Right lung (tissue), 5 donors: Measurements from ENCODE around the gene CASP7. TPM values are rescaled to one million over a fixed set of nuclear protein-coding genes. Genes with fewer than 3 reads are reported as not detected.

Source experiments
- DNase-seq, 2 donors: peaks; one replicate each; pipeline ENCODE4 v3.0.0-alpha.2; 2013
- polyA plus RNA-seq, 5 donors: library from polyadenylated mRNA; unstranded; fragments of 120-200 nt; gene quantifications; one replicate each; pipeline versions ENCODE4 v1.2.1 to v1.2.3, GENCODE V29; 2013; ENCODE audit warnings: inconsistent platforms in 1 of 5, low replicate concordance in 1 of 5; ENCODE audit not compliant: insufficient read length in 5 of 5, insufficient read depth in 1 of 5

The CASP7 gene
- polyA plus RNA-seq, 5 donors: 40.3 to 59.0 (median 45.3) TPM

DNA sequence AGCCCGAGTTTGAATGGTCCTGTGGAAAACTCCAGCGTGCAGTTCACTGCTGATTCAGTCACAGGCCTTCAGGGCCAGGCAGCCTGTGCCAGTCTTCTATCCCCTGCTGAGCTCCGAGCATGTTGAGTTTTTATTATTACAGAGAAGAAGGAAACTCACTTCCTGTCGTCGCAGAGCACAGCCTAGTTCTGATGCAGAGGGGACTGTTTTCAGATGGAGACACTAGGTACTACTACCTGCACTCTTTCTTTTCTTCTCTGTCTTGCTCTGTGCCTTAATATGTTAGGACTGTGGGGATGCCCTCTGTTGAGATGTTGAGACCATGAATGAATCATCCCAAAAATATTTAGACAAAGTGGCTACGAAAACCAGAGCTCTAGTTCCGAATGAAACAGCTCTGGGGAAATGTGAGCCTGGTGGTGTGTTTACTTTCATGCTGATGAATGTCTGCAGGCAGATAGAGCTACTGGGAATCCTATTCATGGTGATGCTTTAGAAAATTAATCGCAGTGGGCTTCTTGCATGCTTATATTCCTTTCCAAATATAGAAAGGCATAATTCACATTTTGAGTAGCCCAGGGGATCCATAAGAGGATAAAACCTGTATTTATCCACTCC lies 29.6 kb downstream of the CASP7 start:
- DNase-seq: no peak

DNA sequence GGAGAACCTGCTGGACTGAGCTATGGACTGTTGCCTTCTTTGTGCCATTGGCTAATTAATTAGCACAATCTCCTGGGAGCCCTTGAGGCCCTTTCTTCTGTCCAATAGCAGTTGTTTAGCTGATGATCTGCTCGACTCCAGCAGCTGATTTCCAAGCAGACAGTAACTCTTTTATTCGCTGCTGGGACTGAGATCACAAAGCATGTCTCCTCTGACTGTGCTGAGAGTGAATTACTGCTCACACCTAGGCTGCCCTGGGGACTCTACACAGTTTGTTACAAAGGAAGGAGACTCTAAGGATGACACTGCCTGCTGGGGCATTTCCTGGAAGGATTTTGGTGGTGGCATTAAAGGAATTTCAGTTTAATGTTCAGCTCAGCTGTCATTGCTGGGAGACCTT lies 31.4 kb downstream of the CASP7 start:
- no peak for DNase-seq

DNA sequence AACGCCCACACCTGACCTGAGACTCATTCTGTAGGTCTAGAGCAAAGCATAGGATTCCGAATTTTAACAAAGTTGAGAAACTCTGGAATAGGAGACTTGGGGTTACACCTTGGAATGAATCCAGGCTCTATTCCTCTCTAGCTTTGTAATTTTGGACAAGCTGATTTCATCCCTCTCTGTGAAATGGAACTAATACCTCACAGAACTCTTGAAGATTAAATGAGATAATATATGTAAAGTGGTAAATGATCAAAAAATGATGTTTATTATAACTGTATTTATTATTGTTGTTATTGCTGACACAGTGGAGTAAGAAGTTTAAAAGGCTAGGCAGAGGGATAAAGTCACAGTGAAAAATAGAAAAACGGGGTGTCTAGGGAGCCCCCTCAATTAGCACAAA lies 32.3 kb downstream of the CASP7 start:
- no peak for DNase-seq

DNA sequence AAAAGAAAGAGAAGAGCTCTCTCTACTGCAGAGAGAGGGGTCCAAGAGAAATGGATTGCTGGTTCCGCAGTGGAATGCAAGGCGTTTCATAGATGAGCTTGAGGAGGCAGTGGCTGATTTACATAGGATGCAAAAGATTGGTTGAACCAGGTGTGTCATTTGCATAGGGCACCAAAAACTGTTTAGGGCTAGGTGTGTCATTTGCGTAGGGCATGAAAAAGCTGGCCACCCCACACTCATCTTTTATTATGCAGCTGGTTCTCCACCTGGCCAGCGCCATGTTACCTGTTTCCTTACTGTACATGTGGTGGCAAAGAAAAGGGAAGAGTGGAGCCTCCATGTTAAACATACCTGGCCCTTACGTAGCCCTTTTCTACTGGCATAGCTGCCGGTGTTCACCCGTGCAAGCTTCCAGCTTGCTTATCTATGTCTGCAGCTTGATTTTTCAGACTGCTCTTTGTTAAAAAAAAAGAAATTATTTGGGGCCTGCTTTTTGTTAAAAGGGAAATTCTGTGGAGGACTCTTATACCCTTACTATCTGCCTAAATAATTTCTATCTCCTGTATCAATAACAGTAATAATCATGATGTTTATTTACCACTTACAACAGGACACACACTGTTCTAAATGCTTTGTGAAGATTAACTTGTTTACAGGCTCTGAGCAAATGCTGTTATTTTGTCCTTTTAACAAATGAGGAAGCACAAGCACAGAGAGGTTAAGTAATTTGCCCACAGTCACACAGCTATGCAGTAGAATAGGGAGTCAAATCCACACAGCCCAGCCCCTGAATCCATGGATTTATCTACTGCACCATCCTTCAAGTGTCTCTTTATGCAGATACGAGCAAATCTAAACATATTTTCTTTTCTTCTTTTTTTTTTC lies 33.3 kb downstream of the CASP7 start:
- DNase-seq: no peak

DNA sequence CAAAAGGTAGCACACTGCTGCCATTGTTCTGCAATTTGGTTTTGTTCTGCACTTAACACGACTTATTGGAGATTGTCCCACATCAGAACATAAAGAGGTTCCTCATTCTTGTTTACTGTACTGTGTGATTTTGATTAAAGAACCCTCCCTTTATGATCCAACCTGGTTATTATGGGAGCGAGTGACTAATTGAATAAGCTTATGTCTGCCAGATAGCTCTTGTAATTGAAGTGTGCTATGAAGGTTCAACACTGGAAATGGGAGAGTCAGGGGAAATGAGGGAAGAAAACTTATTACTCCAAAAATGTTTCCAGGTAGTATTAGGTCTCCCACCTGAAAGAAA lies 33.9 kb downstream of the CASP7 start:
- DNase-seq: no peak

DNA sequence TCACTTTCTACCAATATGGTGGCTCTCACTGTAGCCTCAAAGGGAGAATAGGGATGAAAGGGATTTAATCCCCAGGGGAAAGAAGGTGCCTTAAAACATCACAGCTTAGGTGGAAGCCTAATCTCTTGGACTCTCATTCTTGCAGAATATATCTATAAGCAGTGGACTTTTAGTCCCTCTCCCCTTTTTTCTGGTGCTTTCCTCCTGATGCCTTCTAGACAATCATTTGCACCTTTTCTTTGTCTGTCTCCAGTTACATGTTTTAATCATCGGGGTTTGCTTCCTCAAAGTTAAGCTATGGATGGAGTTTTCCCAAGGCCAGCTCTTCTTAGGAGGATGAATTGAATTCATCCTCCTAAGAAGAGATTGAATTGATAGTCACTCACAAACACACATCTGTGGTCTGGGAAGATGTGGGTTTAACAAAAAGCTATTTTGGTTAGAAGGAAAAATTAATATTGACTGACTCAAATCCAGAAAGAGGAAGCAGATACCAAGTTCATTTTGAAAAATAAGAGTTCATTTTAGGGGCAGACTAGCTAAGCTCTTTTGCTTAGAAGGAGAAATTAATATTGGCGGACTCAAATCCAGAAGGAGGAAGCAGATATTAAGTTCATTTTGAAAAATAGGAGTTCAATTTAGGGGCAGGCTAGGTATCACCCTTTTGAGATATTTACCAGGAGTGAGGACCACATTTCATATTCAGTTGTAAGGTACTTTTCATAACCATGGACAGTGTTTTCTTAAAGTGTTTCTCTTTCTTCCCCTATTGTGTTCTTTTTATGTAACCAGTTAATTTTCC lies 36.6 kb downstream of the CASP7 start:
- no peak for DNase-seq

DNA sequence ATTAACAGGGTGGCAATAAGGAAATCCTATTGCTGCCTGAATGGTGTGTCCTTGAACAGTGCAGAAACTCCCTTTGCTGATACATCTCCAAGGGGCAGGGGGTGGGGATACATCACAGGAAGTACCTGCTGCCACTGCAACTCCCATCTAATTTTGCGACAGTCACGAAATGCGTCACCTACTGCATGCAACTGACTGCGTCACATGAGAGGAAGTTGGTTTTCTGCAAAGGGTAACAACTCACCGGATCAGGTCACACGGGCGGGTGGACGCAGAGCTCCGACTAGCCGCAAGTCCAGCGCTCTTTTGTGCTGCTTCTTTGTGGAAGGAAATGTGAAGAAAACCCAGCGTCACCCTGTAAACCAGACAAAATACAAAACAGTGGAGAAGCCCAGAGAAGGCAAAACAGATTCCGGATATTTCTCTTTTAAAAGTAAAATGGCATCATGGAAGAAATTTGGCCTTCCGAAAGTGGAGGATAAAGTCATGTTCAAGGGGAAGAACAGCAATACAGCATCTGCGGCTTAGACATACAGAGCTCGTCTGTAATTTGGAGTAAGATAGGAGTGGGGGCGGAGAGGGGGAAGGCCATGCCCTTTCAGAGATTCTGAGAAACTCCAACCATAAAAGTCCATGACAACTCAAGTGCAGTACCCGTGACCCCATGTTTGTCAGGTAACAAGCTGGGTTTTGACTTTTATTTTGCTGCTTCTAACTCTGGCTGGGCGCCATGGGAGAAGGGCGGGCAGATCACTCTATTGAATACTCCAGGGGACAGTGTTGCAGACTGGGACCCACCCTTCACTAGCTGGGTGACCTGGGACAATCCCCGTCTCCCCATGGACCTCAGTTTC lies 39.5 kb downstream of the CASP7 start:
- DNase-seq: no peak

DNA sequence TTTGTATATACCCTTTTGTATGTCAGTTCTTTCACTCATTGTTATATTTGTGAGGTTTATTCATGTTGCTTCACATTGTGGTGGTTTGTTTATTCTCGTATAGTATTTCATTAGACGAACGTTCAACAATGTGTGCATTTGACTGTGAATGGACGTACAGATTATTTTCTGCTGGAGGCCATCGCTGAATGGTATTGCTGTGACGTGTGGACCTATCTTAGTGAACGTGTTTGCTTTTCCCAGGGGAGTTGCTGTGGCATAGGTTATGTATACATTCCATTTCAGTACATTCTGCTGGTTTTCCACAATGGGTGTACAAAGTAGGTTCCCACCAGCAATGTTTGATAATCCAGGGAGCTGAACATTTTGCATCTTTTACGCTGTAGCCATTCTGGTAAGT lies 40.7 kb downstream of the CASP7 start:
- DNase-seq: no peak

DNA sequence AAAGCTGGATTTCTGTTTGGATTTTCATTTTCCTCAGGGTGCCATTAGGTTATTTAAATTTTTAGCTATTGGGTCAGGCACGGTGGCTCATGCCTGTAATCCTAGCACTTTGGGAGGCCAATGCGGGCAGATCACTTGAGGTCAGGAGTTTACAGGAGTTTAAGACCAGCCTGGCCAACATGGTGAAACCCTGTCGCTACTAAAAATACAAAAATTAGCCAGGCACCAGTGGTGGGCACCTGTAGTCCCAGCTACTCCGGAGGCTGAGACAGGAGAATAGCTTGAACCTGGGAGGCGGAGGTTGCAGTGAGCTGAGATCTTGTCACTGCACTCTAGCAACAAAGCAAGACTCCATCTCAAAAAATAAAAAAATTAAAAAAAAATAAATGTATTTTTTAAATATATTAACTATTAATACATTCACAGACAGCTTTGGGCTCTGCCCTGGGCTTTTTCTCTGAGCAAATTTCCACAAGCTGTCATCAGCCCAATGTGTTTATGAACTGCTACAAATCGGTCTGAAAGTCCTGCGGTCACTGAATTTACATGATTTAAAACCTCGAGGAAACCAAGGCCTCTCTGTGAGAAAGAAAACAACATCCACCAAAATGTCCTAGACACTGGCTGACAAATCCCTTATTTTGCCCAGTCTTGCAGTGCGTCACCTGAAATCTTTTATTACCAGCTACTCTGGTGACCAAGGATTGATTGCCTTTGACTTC lies 52.6 kb downstream of the CASP7 start:
- no peak for DNase-seq

DNA sequence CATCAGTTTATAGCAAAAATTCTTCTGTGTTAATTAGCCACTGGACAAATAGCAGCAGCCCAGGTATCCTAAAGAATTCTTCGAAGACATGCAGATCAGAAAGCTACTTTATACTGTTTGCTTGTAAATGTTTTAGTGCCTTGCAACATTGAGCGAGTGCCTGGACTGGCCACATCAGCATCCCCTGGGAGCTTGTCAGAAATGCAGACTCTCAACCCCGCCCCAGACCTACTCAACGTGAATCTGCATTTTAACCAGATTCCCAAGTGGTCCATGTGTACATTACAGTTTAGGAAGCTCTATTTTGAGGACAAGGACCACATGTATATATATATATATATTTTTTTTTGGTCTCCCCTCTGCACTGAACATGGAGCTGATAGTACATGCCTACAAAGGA lies 53.3 kb downstream of the CASP7 start:
- no peak for DNase-seq

DNA sequence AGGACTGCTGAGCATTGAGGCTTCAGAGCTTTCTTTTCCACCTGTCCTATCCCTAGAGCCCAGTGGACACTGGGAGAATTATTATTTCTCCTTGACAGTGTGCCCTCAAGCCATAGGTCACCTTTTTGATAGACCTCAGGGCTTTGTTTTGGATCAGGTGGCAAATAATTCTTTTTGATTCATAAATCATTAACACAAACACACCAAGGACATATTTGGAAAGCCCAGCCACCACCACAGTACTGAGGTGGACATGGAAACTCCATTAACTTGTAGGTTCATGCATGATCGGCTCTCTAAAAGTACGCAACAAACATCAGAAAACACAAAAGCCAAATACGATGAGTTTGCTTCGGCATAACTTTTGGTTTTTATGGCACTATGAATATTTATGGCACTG lies 53.9 kb downstream of the CASP7 start:
- no peak for DNase-seq

DNA sequence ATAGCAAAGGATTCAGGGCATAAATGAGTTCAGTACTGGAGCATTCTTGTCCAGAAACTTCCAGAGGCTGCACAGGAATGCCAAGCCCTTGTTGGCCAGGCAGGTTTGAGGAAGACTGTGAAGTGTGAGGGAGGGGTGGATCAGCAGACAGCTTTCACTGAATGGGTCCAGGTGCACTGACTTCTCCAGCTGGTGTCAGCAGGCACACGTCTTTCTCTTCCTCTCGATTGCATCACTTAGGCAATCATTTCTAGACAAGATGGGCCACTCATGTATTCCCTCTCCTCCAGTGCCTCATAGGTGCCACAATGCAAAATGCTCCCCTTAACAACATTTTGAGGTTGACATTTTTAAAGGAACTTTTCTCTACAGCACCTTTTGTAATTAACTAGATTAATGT lies 56.2 kb downstream of the CASP7 start:
- DNase-seq: peak in 1 of 2 donors; percentile 12

DNA sequence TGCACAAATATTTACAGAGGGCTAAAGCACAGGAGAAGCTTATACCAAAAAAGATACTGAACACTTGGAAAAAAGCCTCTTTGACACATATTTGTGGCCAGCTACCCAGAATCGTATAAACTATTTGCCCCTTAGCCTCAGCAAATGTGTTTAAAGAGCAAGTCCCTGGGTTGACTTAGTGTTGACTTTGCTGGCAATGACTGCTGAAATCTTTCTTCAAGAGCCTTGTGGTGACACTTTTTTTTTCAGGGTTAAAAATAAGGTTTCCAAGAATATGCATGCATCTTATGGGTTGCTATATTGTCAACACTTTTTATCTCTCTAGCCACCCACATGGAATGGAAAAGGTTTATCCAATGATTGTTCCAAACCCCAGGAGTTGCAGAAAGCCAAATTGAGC lies 56.9 kb downstream of the CASP7 start:
- peak in 1 of 2 donors; percentile 8 for DNase-seq

DNA sequence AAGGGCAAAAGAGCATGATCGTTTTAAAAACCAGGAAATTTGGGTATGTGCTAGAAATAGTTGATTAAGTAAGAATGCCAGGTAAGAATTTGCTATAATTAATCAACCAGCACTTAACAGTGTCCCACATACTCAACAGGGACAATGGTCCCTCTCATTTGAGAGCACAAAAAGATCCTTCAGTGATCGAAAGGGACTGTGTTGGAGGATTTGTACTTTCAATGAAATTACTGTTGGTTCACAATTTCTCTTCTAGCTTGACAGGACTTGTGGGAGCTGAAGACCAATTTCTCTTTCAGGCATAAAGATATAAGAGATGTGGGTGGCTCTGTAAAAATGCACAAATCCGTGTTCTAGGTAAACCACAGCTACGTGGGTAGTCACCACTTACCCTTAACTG lies 59.3 kb downstream of the CASP7 start:
- no peak for DNase-seq

DNA sequence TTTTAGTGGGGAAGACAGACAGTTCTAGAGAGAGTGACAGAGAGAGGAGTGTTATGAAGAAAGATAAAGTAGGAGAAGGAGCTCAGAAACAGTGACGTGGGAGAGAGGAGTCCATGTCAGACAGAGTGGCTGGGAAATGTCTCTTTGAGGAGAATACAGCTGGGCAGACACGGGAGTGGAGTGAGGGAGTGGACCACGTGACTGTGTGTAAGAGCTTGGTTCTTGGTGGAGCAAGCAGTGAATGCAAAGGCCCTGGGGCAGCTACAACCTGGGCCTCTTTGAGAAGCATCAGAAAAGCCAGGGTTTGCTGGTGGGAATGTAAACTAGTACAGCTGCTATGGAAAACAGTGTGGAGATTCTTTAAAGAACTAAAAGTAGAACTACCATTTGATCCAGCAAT lies 59.9 kb downstream of the CASP7 start:
- no peak for DNase-seq

DNA sequence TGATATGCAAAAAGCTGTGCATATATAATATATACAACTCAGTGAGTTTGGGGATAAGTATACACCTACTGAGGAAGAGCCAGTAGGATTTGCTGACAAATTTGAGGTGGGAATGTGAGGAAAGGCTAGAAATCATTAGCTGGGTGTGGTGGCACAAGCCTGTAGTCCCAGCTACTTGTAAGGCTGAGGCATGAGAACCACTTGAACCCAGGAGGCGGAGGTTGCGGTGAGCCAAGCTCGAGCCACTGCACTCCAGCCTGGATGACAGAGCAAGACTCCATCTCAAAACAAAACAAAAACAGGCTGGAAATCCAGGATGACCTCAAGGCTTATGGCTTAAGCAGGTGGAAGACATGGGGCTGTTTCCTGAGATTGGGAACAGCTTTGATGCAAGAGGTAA lies 61.1 kb downstream of the CASP7 start:
- DNase-seq: no peak

DNA sequence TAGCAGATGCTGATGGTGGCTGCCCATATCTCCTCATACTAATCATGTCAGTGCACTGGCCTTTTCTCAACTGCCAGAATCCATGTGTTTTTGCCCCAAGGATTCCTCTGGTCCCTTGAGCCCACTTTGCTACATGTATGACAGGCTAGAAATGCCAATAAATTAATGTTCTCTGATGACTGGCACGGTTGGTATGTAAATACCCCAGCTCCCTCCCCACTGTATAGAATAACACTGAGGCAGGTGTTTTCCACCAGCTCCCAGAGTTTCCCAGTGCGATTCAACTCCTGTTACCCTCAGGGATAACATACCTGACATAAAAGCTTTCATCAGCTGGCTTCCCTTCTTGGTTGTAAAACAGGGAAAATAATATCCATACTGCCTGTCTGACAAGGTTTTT lies 62.8 kb downstream of the CASP7 start:
- DNase-seq: no peak

DNA sequence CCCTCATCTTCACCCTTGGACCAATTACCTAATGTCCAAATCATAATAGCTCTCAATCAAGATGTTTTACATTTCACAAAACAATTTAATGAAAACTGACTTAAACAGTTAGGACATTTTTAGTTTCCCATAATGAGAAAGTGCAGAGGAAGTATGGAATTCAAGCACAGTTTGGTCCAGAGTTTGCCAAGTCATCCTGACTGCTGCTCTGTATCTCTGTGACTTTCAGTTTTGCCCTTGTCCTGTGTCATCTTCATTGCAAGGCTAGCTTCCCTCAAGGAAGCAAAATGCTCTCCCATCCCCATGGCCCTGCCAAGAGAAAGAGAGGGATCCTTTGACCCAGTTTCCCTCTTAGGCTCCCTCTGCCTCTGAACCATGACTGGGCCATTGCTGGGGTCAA lies 63.9 kb downstream of the CASP7 start:
- DNase-seq: no peak

DNA sequence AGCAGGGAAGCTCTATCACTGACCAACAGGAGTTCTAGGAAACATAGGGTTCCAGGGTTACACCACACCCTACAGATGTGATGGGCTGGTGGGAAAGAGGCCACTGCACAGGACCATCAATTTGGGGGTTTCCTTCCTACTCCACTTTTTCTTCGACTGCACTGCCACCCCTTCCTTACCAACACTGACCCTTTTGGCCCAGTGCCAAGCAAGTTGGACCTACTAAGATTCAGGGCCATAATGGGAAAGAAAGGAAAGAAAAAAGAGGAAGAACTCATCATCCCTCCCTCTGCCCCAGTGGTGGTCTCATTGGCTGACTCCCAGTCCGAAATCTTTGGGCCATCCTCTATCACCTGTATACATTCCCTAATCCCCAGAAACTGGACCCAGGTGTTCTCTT lies 65.7 kb downstream of the CASP7 start:
- DNase-seq: no peak

DNA sequence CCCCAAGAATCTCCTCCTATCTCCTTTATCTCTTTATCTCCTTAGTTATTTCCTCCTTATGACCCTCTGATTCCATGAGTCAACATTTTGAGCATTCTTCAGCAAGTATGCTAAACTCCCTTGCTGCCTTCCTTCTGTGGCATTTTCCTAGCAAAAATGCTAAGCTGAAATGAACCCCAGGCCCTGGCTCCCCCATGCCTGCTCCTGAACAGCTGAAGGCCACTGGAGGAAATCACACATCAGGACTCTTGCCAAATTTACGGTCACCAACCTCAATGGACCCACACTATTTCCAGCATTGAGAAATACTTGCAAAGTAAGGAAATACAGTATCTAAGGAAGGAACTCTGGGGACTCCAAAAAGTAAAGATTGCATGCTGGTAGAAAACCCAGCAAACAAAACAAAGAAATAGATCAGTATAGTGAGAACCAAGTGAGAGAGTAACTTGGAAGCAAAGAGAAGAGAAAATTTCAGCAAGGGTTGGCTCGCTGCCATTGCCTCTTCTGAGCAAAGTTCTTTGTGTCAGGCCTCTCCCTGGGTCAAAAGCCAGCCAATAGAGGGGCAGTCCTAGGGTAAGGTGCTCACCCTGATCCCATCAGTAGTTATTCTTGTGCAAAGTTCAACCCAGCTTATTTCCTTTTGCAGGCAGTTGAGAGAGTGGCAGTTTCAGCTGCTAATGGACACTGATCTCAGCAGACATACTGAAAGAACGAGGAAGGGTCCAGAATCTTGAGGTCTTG lies 66.7 kb downstream of the CASP7 start:
- no peak for DNase-seq
